AG04450 (cell line): ENCODE measurements around the gene GNB3. TPM values are rescaled to one million over a fixed set of nuclear protein-coding genes. Genes with fewer than 3 reads are reported as not detected.

Experiments
- CTCF ChIA-PET: fragments of 300-600, 350-600 bp; formaldehyde crosslinking; extraction: SDS; loops from one replicate; lab custom pipeline; 2022; ENCODE audit warnings: antibody characterized with exemption, inconsistent platforms; lab: Charles Lee
- POLR2A ChIA-PET: fragments of 350-600 bp; formaldehyde crosslinking; extraction: SDS; loops from one replicate; lab custom pipeline; 2021; ENCODE audit warnings: antibody characterized with exemption, inconsistent platforms; lab: Yijun Ruan, JAX
- DNase-seq: peaks from one replicate; pipeline ENCODE4 v3.0.0-alpha.2; 2011; ENCODE audit warnings: low read depth, low spot score
- H3K27ac ChIP-seq: one replicate; pipeline ENCODE4 v1.5.1; 2012; ENCODE audit warnings: low read depth, low read length, control low read depth
- H3K27me3 ChIP-seq: one replicate; pipeline ENCODE4 v1.6.0; 2012; ENCODE audit warnings: low read length; ENCODE audit not compliant: control insufficient read depth, insufficient read depth
- H3K4me3 ChIP-seq: 2 replicates; pipeline ENCODE4 v1.5.1; 2011; ENCODE audit warnings: mild to moderate bottlenecking, low read depth, low read length, control low read depth
- H3K9me3 ChIP-seq: 2 replicates; pipeline ENCODE4 v1.5.1; 2012; ENCODE audit warnings: low read length; ENCODE audit not compliant: control insufficient read depth, insufficient read depth
- polyA plus RNA-seq: library from polyadenylated mRNA; depleted of rRNA; stranded (reverse); fragments of >200 nt; gene quantifications from 2 replicates; pipeline ENCODE4 v1.2.3, GENCODE V29; 2011
- TF ChIP-seq, protein P1 (sequence below): IDR thresholded peaks from 2 replicates; pipeline ENCODE4 v1.5.1; 2011; ENCODE audit warnings: low read depth, low read length, control low read depth, inconsistent platforms

GNB3 gene
- polyA plus RNA-seq, 1 experiment: 3.6 TPM

DNA sequence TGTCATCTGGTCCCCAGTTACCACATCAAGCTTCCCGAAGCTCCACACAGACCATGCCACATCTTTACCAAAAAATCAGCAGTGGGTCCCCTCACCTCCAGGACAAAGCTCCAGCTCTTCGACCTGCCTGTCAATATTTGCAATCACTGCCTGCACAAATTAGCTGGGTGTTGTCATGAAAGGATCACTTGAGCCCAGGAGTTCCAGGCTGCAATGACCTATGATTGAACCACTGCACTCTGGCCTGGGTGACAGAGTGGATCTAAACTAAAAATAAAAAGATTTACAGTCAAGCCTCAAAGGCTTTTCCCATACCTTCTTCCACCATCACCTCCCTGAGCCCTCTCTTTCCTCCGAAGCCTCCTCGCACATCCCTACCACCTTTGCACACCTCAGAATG lies 44.1 kb upstream of the GNB3 start:
- no peak overlapping the region for H3K27ac ChIP-seq
- no peak for DNase-seq
- H3K4me3 ChIP-seq: no peak overlapping the region
- CTCF ChIA-PET: interaction anchor here (1.0 kb wide), 1 partner anchor 30 kb away, joined by 4 read pairs; no protein-coding TSS in a partner anchor
- POLR2A ChIA-PET: interaction anchor here (1.1 kb wide), 1 partner anchor 11 kb away, joined by 6 read pairs; no protein-coding TSS in a partner anchor
- H3K9me3 ChIP-seq: no peaks in the 10 kb centered on the region
- TF ChIP-seq, protein P1, sequence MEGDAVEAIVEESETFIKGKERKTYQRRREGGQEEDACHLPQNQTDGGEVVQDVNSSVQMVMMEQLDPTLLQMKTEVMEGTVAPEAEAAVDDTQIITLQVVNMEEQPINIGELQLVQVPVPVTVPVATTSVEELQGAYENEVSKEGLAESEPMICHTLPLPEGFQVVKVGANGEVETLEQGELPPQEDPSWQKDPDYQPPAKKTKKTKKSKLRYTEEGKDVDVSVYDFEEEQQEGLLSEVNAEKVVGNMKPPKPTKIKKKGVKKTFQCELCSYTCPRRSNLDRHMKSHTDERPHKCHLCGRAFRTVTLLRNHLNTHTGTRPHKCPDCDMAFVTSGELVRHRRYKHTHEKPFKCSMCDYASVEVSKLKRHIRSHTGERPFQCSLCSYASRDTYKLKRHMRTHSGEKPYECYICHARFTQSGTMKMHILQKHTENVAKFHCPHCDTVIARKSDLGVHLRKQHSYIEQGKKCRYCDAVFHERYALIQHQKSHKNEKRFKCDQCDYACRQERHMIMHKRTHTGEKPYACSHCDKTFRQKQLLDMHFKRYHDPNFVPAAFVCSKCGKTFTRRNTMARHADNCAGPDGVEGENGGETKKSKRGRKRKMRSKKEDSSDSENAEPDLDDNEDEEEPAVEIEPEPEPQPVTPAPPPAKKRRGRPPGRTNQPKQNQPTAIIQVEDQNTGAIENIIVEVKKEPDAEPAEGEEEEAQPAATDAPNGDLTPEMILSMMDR: no peak
- H3K27me3 ChIP-seq: peaks cover 4% of the 10 kb centered on the region

DNA sequence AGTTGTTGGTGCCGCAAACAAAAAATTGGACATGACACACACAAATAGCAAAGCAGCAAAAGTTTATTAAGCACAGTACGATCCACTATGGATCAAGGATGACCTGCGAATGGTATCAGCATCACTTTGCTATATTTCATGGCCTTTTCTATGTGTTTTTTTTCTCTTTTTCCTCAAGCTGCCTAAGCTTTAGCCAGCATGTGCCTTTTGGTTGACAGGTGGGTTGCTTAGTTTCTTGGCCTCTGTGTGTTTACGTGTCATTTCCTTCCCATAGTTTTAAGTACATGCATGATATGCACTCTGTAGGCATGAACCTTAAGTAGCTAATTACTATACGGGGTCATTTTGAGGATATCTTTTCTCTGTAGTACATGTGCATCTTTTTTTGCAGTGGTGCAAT lies 41.6 kb upstream of the GNB3 start:
- no peak overlapping the region for H3K4me3 ChIP-seq
- no peaks in the 10 kb centered on the region for H3K9me3 ChIP-seq
- ChIA-PET POLR2A (no interaction called here), CTCF (interaction anchor here (1.2 kb wide), 1 partner anchor 26 kb away, joined by 3 read pairs; no protein-coding TSS in a partner anchor)
- DNase-seq: no peak
- TF ChIP-seq, protein P1: no peak
- H3K27me3 ChIP-seq: peaks cover 4% of the 10 kb centered on the region
- H3K27ac ChIP-seq: no peak overlapping the region

DNA sequence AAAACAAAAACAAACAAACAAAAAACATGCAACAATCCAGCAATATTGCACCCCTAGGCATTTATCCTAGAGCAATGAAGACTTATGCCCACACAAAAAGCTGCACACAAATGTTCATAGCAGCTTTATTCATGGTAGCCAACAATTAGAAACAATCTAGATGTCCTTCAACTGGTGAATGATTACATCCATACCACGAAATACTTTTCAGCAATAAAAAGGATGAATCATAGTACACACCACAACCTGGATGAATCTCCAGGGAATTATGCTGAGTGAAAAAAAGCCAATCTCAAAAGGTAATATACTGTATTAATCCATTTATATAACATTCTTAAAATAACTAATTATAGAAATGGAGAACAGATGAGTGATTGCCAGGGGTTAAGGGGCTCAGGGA lies 33.6 kb upstream of the GNB3 start:
- Histone ChIP-seq H3K27ac (no peak overlapping the region), H3K27me3 (no peaks in the 10 kb centered on the region), H3K4me3 (no peak overlapping the region), H3K9me3 (no peaks in the 10 kb centered on the region)
- ChIA-PET POLR2A (no interaction called here), CTCF (interaction anchor here (0.6 kb wide), 1 partner anchor 41 kb away, joined by 5 read pairs; the partner anchor contains the start of gene PTMS)
- DNase-seq: no peak
- TF ChIP-seq, protein P1: no peak

DNA sequence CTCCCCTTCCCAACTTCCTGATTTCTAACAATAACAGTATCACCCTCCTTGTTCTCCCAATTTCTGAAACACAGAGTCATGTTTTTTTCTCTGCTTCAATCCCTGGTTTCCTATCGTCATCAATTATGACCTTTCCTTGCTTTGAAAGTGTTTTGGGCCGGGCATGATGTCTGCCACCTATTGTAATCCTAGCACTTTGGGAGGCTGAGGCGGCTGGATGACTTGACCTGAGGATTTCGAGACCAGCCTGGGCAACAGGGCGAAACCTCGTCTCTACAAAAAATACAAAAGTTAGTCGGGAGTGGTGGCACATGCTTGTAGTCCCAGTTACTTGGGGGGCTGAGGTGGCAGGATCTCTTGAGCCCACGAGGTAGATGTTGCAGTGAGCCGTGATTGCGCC lies 31.7 kb upstream of the GNB3 start:
- no peak for DNase-seq
- no peak overlapping the region for H3K27ac ChIP-seq
- no peak overlapping the region for H3K4me3 ChIP-seq
- ChIA-PET POLR2A (no interaction called here), CTCF (interaction anchor here (0.5 to 1.0 kb wide), 2 partner anchors 17 to 111 kb away, joined by 4 read pairs; no protein-coding TSS in a partner anchor)
- H3K9me3 ChIP-seq: no peaks in the 10 kb centered on the region
- H3K27me3 ChIP-seq: no peaks in the 10 kb centered on the region
- TF ChIP-seq, protein P1: no peak

DNA sequence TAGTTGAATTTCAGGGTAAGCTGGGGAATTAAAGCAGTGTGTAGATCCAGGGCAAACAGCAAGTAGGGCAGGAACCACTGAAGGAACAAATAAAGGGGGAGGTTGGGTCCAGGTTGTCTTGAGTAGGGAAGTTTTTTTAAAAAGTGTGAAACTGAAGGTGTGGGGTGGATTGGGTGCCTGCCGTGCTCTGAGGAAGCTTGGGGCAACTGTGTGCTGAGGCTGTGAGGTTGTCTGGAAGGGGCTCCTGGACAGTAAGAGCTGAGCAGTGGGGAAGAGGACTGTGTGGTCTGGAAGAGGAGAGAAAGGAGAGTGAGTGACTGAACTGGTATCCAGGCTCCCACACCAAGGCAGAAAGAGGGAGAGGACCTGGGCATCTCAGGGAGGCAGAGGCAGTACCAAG lies 30.0 kb upstream of the GNB3 start:
- TF ChIP-seq, protein P1: no peak
- H3K9me3 ChIP-seq: no peaks in the 10 kb centered on the region
- CTCF ChIA-PET: interaction anchor here (0.6 to 3.7 kb wide), 2 partner anchors 24 to 58 kb away, joined by 3 to 19 read pairs; partner anchors contain the start of gene MLF2
- H3K4me3 ChIP-seq: no peak overlapping the region
- POLR2A ChIA-PET: interaction anchor here (0.9 to 1.2 kb wide), 3 partner anchors 10 to 87 kb away, joined by 3 to 5 read pairs (median 3); partner anchors contain the start of genes CD4 and COPS7A
- DNase-seq: no peak
- H3K27ac ChIP-seq: no peak overlapping the region
- no peaks in the 10 kb centered on the region for H3K27me3 ChIP-seq
